Measurements from ENCODE around the gene FAF1. TPM values are rescaled to one million over a fixed set of nuclear protein-coding genes. Genes with fewer than 3 reads are reported as not detected.

Gene FAF1
- polyA plus RNA-seq, 1 of the 3 experiments (the other 2 are of a cell fraction), result 8.7 TPM

GRCh38 chr1:50637460-50637859 lies 322.6 kb downstream of the FAF1 start:
- ChIA-PET CTCF (interaction anchor here (1.4 kb wide), 1 partner anchor 66 kb away, joined by 5 read pairs; no protein-coding TSS in a partner anchor), POLR2A (no interaction called here)
- WGBS (ENCODE audit: low lambda C conversion rate), result 67% methylated on average over 1 of the region's 1 CpG
- peaks cover 0 to 5% of the 10 kb centered on the region in 2 experiments; a peak in 2 of 4 replicates for H3K4me1 ChIP-seq (ENCODE audit: control insufficient read depth in 1 of 2, insufficient read depth in 2 of 2, low read depth in 1 of 2, low read length in 1 of 2)
- H3K79me2 ChIP-seq (ENCODE audit: insufficient read depth), result no peaks in the 10 kb centered on the region
- TF ChIP-seq FOXJ3 (CRISPR knock-in tag; IDR thresholded peaks at IDR 0.05), result no peak
- no peak for TF ChIP-seq RXRA (IDR thresholded peaks at IDR 0.05; ENCODE audit: borderline replicate concordance, low read depth)
- TF ChIP-seq POLR2AphosphoS5 (IDR thresholded peaks at IDR 0.05; ENCODE audit: low read depth, low read length), result no peak
- no peak for TF ChIP-seq EZH2phosphoT487 (IDR thresholded peaks at IDR 0.05; ENCODE audit: borderline replicate concordance, low read depth)
- no peak for TF ChIP-seq TAF1 (IDR thresholded peaks at IDR 0.05; ENCODE audit: borderline replicate concordance, low read depth, low read length)
- TF ChIP-seq, protein P1, sequence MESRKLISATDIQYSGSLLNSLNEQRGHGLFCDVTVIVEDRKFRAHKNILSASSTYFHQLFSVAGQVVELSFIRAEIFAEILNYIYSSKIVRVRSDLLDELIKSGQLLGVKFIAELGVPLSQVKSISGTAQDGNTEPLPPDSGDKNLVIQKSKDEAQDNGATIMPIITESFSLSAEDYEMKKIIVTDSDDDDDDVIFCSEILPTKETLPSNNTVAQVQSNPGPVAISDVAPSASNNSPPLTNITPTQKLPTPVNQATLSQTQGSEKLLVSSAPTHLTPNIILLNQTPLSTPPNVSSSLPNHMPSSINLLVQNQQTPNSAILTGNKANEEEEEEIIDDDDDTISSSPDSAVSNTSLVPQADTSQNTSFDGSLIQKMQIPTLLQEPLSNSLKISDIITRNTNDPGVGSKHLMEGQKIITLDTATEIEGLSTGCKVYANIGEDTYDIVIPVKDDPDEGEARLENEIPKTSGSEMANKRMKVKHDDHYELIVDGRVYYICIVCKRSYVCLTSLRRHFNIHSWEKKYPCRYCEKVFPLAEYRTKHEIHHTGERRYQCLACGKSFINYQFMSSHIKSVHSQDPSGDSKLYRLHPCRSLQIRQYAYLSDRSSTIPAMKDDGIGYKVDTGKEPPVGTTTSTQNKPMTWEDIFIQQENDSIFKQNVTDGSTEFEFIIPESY (IDR thresholded peaks at IDR 0.05; ENCODE audit: borderline replicate concordance, low read depth), result no peak
- no peak for TF ChIP-seq NRF1 (IDR thresholded peaks at IDR 0.05; ENCODE audit: low read depth, low read length)
- TF ChIP-seq, protein P2, sequence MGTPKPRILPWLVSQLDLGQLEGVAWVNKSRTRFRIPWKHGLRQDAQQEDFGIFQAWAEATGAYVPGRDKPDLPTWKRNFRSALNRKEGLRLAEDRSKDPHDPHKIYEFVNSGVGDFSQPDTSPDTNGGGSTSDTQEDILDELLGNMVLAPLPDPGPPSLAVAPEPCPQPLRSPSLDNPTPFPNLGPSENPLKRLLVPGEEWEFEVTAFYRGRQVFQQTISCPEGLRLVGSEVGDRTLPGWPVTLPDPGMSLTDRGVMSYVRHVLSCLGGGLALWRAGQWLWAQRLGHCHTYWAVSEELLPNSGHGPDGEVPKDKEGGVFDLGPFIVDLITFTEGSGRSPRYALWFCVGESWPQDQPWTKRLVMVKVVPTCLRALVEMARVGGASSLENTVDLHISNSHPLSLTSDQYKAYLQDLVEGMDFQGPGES (IDR thresholded peaks at IDR 0.05; ENCODE audit: low read depth, low read length), result no peak
- no peak for TF ChIP-seq MAX (IDR thresholded peaks at IDR 0.05; ENCODE audit: low read depth)
- no peak for TF ChIP-seq CHD2 (IDR thresholded peaks at IDR 0.05; ENCODE audit: low read length, partially characterized antibody)
- no peak for TF ChIP-seq YY1 (IDR thresholded peaks at IDR 0.05; ENCODE audit: low read depth)
- TF ChIP-seq NFIC (IDR thresholded peaks at IDR 0.05; ENCODE audit: borderline replicate concordance), result no peak
- TF ChIP-seq JUND (IDR thresholded peaks at IDR 0.05), result no peak
- no peaks in the 10 kb centered on the region for H3F3A ChIP-seq (replicated peaks; ENCODE audit: insufficient read depth)
- no peak overlapping the region for H3K4me2 ChIP-seq
- no peaks in the 10 kb centered on the region for H4K20me1 ChIP-seq (ENCODE audit: insufficient read depth)
- H3K36me3 ChIP-seq (replicated peaks in 1 of 2; ENCODE audit: control insufficient read depth in 1 of 2, insufficient read depth in 2 of 2, low read length in 1 of 2), result no peaks in the 10 kb centered on the region
- no peak overlapping the region for H2AFZ ChIP-seq (ENCODE audit: low read depth)
- no peaks in the 10 kb centered on the region for H3K27me3 ChIP-seq (ENCODE audit: insufficient read depth)
- no peaks in the 10 kb centered on the region for H3K9me2 ChIP-seq
- H3K27ac ChIP-seq (ENCODE audit: low read depth in 2 of 2, low read length in 1 of 2), result no peak overlapping the region
- no peaks in the 10 kb centered on the region for H3K9me3 ChIP-seq
- H3K4me3 ChIP-seq (ENCODE audit: low read depth in 2 of 2, low read length in 1 of 2), result no peak overlapping the region
- DNase-seq, result no peak
- H3K9ac ChIP-seq, result no peak overlapping the region

GRCh38 chr1:50634251-50634650 lies 325.8 kb downstream of the FAF1 start:
- H3K4me1 ChIP-seq (ENCODE audit: control insufficient read depth in 1 of 2, insufficient read depth in 2 of 2, low read depth in 1 of 2, low read length in 1 of 2), result peaks cover 0 to 5% of the 10 kb centered on the region in 2 experiments; a peak in 2 of 4 replicates
- H3F3A ChIP-seq (replicated peaks; ENCODE audit: insufficient read depth), result no peaks in the 10 kb centered on the region
- TF ChIP-seq RAD21 (IDR thresholded peaks at IDR 0.05; ENCODE audit: low read length) (no peak), FOSL2 (IDR thresholded peaks at IDR 0.05; ENCODE audit: borderline replicate concordance, low read depth) (no peak), TAF1 (IDR thresholded peaks at IDR 0.05; ENCODE audit: borderline replicate concordance, low read depth, low read length) (no peak)
- TF ChIP-seq, protein P3, sequence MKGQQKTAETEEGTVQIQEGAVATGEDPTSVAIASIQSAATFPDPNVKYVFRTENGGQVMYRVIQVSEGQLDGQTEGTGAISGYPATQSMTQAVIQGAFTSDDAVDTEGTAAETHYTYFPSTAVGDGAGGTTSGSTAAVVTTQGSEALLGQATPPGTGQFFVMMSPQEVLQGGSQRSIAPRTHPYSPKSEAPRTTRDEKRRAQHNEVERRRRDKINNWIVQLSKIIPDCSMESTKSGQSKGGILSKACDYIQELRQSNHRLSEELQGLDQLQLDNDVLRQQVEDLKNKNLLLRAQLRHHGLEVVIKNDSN (IDR thresholded peaks at IDR 0.05; ENCODE audit: borderline replicate concordance, low read depth), result no peak
- H4K20me1 ChIP-seq (ENCODE audit: insufficient read depth), result no peaks in the 10 kb centered on the region
- no peak overlapping the region for H3K27ac ChIP-seq (ENCODE audit: low read depth in 2 of 2, low read length in 1 of 2)
- no peaks in the 10 kb centered on the region for H3K79me2 ChIP-seq (ENCODE audit: insufficient read depth)
- 87% methylated on average over 1 of the region's 1 CpG for WGBS (ENCODE audit: low lambda C conversion rate)
- H3K9me3 ChIP-seq, result no peaks in the 10 kb centered on the region
- no peak overlapping the region for H3K9ac ChIP-seq
- DNase-seq, result no peak
- POLR2A ChIA-PET, result no interaction called here
- CTCF ChIA-PET, result interaction anchor here (2.1 kb wide), 1 partner anchor 70 kb away, joined by 7 read pairs; no protein-coding TSS in a partner anchor
- H2AFZ ChIP-seq (ENCODE audit: low read depth), result no peak overlapping the region
- no peaks in the 10 kb centered on the region for H3K9me2 ChIP-seq
- no peaks in the 10 kb centered on the region for H3K27me3 ChIP-seq (ENCODE audit: insufficient read depth)
- H3K4me2 ChIP-seq, result no peak overlapping the region
- no peaks in the 10 kb centered on the region for H3K36me3 ChIP-seq (replicated peaks in 1 of 2; ENCODE audit: control insufficient read depth in 1 of 2, insufficient read depth in 2 of 2, low read length in 1 of 2)
- no peak overlapping the region for H3K4me3 ChIP-seq (ENCODE audit: low read depth in 2 of 2, low read length in 1 of 2)
